MCF 10A (cell line): ENCODE data around the gene TMC5. TPM values are rescaled to one million over a fixed set of nuclear protein-coding genes. Genes with fewer than 3 reads are reported as not detected.
A peak's percentile ranks its signal among the peaks of the same experiment; 100 is the strongest.

ENCODE experiments used
- BruUV-seq: library from RNA; stranded (reverse); fragments of 400-500 nt; replicated peaks from 2 replicates; lab custom pipeline; 2021; lab: Mats Ljungman, UMichigan
- CTCF ChIA-PET: fragments of 300-600 bp; sonication (Branson Sonifier 250); formaldehyde crosslinking; extraction: SDS; loops from one replicate; lab custom pipeline; 2021; ENCODE audit warnings: antibody characterized with exemption, inconsistent platforms; lab: Yijun Ruan, JAX
- POLR2A ChIA-PET: fragments of 300-600, 350-650 bp; sonication (Branson Sonifier 250); formaldehyde crosslinking; extraction: SDS; loops from one replicate; lab custom pipeline; 2020; ENCODE audit warnings: antibody characterized with exemption, inconsistent platforms; lab: Yijun Ruan, JAX
- DNase-seq: peaks from one replicate; pipeline ENCODE4 v3.0.0-alpha.2; 2018; ENCODE audit not compliant: unreplicated experiment
- H3K27ac Mint-ChIP-seq: one replicate; pipeline ENCODE4 v1.8.0; 2022; ENCODE audit warnings: mild to moderate bottlenecking, low read depth, mixed read lengths; ENCODE audit not compliant: unreplicated experiment
- H3K27me3 Mint-ChIP-seq: one replicate; pipeline ENCODE4 v1.8.0; 2022; ENCODE audit warnings: mixed read lengths; ENCODE audit not compliant: insufficient read depth, unreplicated experiment
- H3K36me3 Mint-ChIP-seq: one replicate; pipeline ENCODE4 v1.8.0; 2022; ENCODE audit warnings: mild to moderate bottlenecking, moderate library complexity, mixed read lengths; ENCODE audit not compliant: insufficient read depth, unreplicated experiment
- H3K4me1 Mint-ChIP-seq: one replicate; pipeline ENCODE4 v1.8.0; 2022; ENCODE audit warnings: mixed read lengths; ENCODE audit not compliant: insufficient read depth, unreplicated experiment
- H3K4me3 Mint-ChIP-seq: one replicate; pipeline ENCODE4 v1.8.0; 2022; ENCODE audit warnings: mild to moderate bottlenecking, moderate library complexity, mixed read lengths; ENCODE audit not compliant: unreplicated experiment
- H3K9me3 Mint-ChIP-seq: one replicate; pipeline ENCODE4 v1.8.0; 2022; ENCODE audit warnings: mixed read lengths; ENCODE audit not compliant: unreplicated experiment
- CTCF ChIP-seq: fragments of 200-600 bp; IDR thresholded peaks from one replicate; pipeline ENCODE4 v1.8.0; 2022; ENCODE audit warnings: antibody characterized with exemption, mild to moderate bottlenecking; ENCODE audit not compliant: unreplicated experiment
- intact Hi-C: fragments of 100-400 bp; cut with micrococcal nuclease; formaldehyde crosslinking; loops from 2 replicates; pipeline ENCODE4 v1.14.1; 2022
- total RNA-seq: library from RNA; stranded (reverse); gene quantifications from 2 replicates; pipeline ENCODE4 v1.2.3, GENCODE V29; 2022

TMC5 gene
- total RNA-seq, 1 experiment from 2014 or later = 0.16 TPM

DNA sequence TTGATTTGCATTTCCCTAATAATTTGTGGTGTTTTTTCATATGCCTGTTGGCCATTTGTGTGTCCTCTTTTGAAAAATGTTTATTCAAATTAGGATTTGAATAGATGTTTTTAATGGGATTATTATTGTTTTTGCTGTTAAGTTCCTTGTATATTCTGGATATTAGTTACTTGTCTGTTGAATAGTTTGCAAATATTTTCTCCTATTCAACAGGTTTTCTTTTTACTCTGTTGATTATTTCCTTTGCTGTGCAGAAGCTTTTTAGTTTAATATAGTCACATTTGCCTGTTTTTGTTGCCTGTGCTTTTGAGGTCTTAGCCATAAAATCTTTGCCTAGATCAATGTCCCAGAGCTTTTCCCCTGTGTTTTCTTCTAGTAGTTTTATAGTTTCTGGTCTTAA is 94.6 kb downstream of the TMC5 start:
- POLR2A ChIA-PET = interaction anchor here (1.9 kb wide), 1 partner anchor 9 kb away, joined by 6 read pairs; no protein-coding TSS in a partner anchor
- no peak for DNase-seq
- H3K4me1 Mint-ChIP-seq = peaks cover 16% of the 10 kb centered on the region
- H3K27me3 Mint-ChIP-seq = no peaks in the 10 kb centered on the region
- H3K9me3 Mint-ChIP-seq = no peaks in the 10 kb centered on the region
- H3K4me3 Mint-ChIP-seq = no peak overlapping the region
- peaks cover 70% of the 10 kb centered on the region for H3K36me3 Mint-ChIP-seq
- no TSS peak for BruUV-seq
- intact Hi-C loops = no loop called here
- CTCF ChIA-PET = interaction anchor here (3.9 to 14.3 kb wide), 2 partner anchors 9 to 123 kb away, joined by 26 to 328 read pairs; no protein-coding TSS in a partner anchor
- H3K27ac Mint-ChIP-seq = peak overlapping the region; percentile 57
- no peak for TF ChIP-seq CTCF

GRCh38 chr16:19513377-19514053 is 95.8 kb downstream of the TMC5 start:
- peaks cover 68% of the 10 kb centered on the region for H3K36me3 Mint-ChIP-seq
- no TSS peak for BruUV-seq
- peak; percentile 52 for DNase-seq
- no peaks in the 10 kb centered on the region for H3K27me3 Mint-ChIP-seq
- no peaks in the 10 kb centered on the region for H3K9me3 Mint-ChIP-seq
- no peak overlapping the region for H3K4me3 Mint-ChIP-seq
- TF ChIP-seq CTCF = no peak
- CTCF ChIA-PET = interaction anchor here (0.6 to 3.9 kb wide), 8 partner anchors 11 to 576 kb away, joined by 3 to 26 read pairs (median 4); no protein-coding TSS in a partner anchor
- intact Hi-C loops = no loop called here
- POLR2A ChIA-PET = interaction anchor here (0.5 to 1.7 kb wide), 6 partner anchors 11 to 527 kb away, joined by 3 to 6 read pairs (median 4); no protein-coding TSS in a partner anchor
- peaks cover 23% of the 10 kb centered on the region for H3K4me1 Mint-ChIP-seq
- peak overlapping the region; percentile 57 for H3K27ac Mint-ChIP-seq

DNA sequence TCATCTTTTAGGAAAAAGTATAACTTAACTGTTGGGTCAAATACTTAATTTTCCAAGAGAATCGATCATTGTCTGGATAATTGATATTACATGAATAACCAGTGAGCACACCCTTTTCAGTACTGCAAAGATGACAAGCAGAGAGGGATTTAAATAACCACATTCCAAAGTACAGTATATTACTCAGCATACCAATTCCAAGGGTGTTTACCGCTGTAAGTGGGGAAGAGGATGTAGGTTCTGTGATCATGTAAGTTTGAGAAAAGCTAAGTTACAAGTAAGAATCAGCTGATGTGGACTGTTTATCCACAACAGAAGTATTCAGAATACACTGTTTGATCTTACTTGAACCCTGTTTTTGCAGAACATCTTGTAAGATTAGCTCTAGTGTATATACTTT is 98.1 kb downstream of the TMC5 start:
- Mint-ChIP-seq H3K27me3 (no peaks in the 10 kb centered on the region), H3K27ac (no peak overlapping the region), H3K4me3 (no peak overlapping the region), H3K9me3 (no peaks in the 10 kb centered on the region), H3K4me1 (peaks cover 37% of the 10 kb centered on the region), H3K36me3 (peaks cover 59% of the 10 kb centered on the region)
- intact Hi-C loops = no loop called here
- ChIA-PET POLR2A (interaction anchor here (1.5 to 2.0 kb wide), 2 partner anchors 9 to 13 kb away, joined by 3 to 7 read pairs; partner anchors contain the start of gene CCP110), CTCF (interaction anchor here (0.5 to 2.8 kb wide), 7 partner anchors 13 to 430 kb away, joined by 3 to 23 read pairs (median 3); no protein-coding TSS in a partner anchor)
- no TSS peak for BruUV-seq
- no peak for DNase-seq
- no peak for TF ChIP-seq CTCF

DNA sequence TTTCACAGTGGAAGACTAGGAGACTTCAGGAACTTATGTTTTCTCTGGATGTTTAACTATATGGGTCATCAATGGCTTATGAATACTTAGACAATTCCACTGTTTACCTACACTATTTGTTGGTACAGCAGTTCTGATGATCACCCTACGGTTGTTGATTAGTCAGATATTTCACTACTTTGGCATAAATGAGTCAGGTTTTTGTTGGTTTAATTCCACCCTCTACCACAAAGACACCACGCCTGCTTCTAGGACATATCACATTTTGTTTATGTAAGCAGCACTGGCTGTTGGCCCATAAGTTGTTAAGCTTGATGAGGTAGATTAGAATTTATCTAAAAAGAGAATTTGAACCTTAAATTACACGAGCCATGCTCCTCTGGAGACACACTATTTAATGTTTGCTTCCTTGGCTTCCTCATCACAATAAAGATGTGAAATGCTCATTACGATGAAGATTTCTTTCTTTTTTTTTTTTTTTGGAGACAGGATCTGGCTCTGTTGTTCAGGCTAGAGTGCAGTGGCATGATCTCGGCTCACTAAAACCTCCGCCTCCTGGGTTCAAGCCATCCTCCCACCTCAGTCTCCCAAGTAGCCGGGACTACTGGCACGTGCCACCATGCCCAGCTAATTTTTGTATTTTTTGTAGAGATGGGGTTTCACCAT is 99.9 kb downstream of the TMC5 start:
- Mint-ChIP-seq H3K4me3 (peak overlapping the region; percentile 37), H3K4me1 (peaks cover 42% of the 10 kb centered on the region), H3K36me3 (peaks cover 53% of the 10 kb centered on the region), H3K27ac (peak overlapping the region; percentile 84), H3K27me3 (no peaks in the 10 kb centered on the region), H3K9me3 (no peaks in the 10 kb centered on the region)
- POLR2A ChIA-PET = interaction anchor here (0.7 to 2.1 kb wide), 6 partner anchors 9 to 516 kb away, joined by 3 to 9 read pairs (median 3); partner anchors contain the start of gene VPS35L
- TF ChIP-seq CTCF = no peak
- DNase-seq = peak; percentile 80
- no TSS peak for BruUV-seq
- intact Hi-C loops = no loop called here
- CTCF ChIA-PET = interaction anchor here (0.6 to 2.8 kb wide), 5 partner anchors 15 to 408 kb away, joined by 3 to 23 read pairs (median 4); no protein-coding TSS in a partner anchor
